Naive B cell (primary cell): Measurements from ENCODE around the gene DNAH2. TPM values are rescaled to one million over a fixed set of nuclear protein-coding genes. Genes with fewer than 3 reads are reported as not detected.

Experiments used
- ATAC-seq, 2 donors: fragments of 150-1000 bp; cut with Tn5 transposase; 2 replicates each; pipeline ENCODE4 v1.10.0; 2021; ENCODE audit warnings: low read depth in 2 of 2, mild to moderate bottlenecking in 2 of 2, moderate library complexity in 2 of 2
- DNase-seq: peaks from one replicate; pipeline ENCODE4 v3.0.0; 2022
- H3K27ac Mint-ChIP-seq, 6 donors: one replicate each; pipeline ENCODE4 v1.8.0; 2020 to 2022; ENCODE audit warnings: mild to moderate bottlenecking in 6 of 6, mixed read lengths in 6 of 6, moderate library complexity in 5 of 6, inconsistent platforms in 2 of 6
- H3K27me3 Mint-ChIP-seq, 3 donors: one replicate each; pipeline ENCODE4 v1.8.0; 2021 to 2022; ENCODE audit warnings: mixed read lengths in 3 of 3, mild to moderate bottlenecking in 1 of 3
- H3K36me3 Mint-ChIP-seq, 2 donors: one replicate each; pipeline ENCODE4 v1.8.0; 2020 to 2022; ENCODE audit warnings: mixed read lengths in 2 of 2, inconsistent platforms in 1 of 2, mild to moderate bottlenecking in 1 of 2
- H3K4me1 Mint-ChIP-seq, 3 donors: one replicate each; pipeline ENCODE4 v1.8.0; 2020 to 2022; ENCODE audit warnings: mixed read lengths in 3 of 3, inconsistent platforms in 1 of 3, mild to moderate bottlenecking in 1 of 3, moderate library complexity in 1 of 3
- H3K4me3 Mint-ChIP-seq, 8 donors: one replicate each; pipeline ENCODE4 v1.8.0; 2020 to 2022; ENCODE audit warnings: mild to moderate bottlenecking in 8 of 8, mixed read lengths in 8 of 8, moderate library complexity in 8 of 8, inconsistent platforms in 2 of 8
- H3K9me3 Mint-ChIP-seq, 7 donors: one replicate each; pipeline ENCODE4 v1.8.0; 2020 to 2022; ENCODE audit warnings: mixed read lengths in 7 of 7, mild to moderate bottlenecking in 5 of 7, inconsistent platforms in 2 of 7, moderate library complexity in 1 of 7
- polyA plus RNA-seq, 6 donors: library from polyadenylated mRNA; unstranded; fragments of 300-500 nt; fragmentation: Illumina TruSeq; gene quantifications; one replicate each; pipeline ENCODE4 v1.2.3, GENCODE V29; 2021; ENCODE audit warnings: low read depth in 6 of 6

Gene DNAH2
- polyA plus RNA-seq, 6 donors from 2014 or later: not detected

GRCh38 chr17:7852919-7853690 lies 135.6 kb downstream of the DNAH2 start:
- peaks cover 15 to 22% (median 17%) of the 10 kb centered on the region in 3 donors for H3K4me1 Mint-ChIP-seq
- peak overlapping the region in 3 of 6 donors; percentile 73 to 88 (median 81) for H3K27ac Mint-ChIP-seq
- no peaks in the 10 kb centered on the region for H3K27me3 Mint-ChIP-seq
- DNase-seq (peak; percentile 26), ATAC-seq (no peak)
- H3K36me3 Mint-ChIP-seq: no peaks in the 10 kb centered on the region
- no peaks in the 10 kb centered on the region for H3K9me3 Mint-ChIP-seq
- H3K4me3 Mint-ChIP-seq: peak overlapping the region in 1 of 8 donors; percentile 85

- no peak for DNase-seq
- no peak for ATAC-seq
- Mint-ChIP-seq H3K27ac (peak overlapping the region in 3 of 6 donors; percentile 38 to 74 (median 62)), H3K4me3 (peak overlapping the region in 2 of 8 donors; percentile 10 to 42), H3K4me1 (peaks cover 15 to 20% (median 17%) of the 10 kb centered on the region in 3 donors), H3K36me3 (no peaks in the 10 kb centered on the region), H3K9me3 (no peaks in the 10 kb centered on the region), H3K27me3 (no peaks in the 10 kb centered on the region)
Observed at GRCh38 chr17:7853691-7854038, 136.1 kb downstream of the DNAH2 start.

- H3K27me3 Mint-ChIP-seq: no peaks in the 10 kb centered on the region
- H3K27ac Mint-ChIP-seq: peak overlapping the region in 2 of 6 donors; percentile 62 to 74
- ATAC-seq: no peak
- H3K4me3 Mint-ChIP-seq: peak overlapping the region in 3 of 8 donors; percentile 10 to 61 (median 42)
- peaks cover 17 to 20% (median 18%) of the 10 kb centered on the region in 3 donors for H3K4me1 Mint-ChIP-seq
- no peaks in the 10 kb centered on the region for H3K36me3 Mint-ChIP-seq
- H3K9me3 Mint-ChIP-seq: no peaks in the 10 kb centered on the region
- no peak for DNase-seq
Observed at GRCh38 chr17:7854078-7854777, 136.7 kb downstream of the DNAH2 start.

GRCh38 chr17:7854851-7855659 lies 137.5 kb downstream of the DNAH2 start, which contains the start of gene TMEM88:
TSS of gene TMEM88 (plus strand) at chr17:7855066. CDS start at chr17:7855075, 9 bp downstream.
- peak within 1 kb of the TSS in 4 of 8 donors; percentile 10 to 61 (median 31) for H3K4me3 Mint-ChIP-seq
- H3K27me3 Mint-ChIP-seq: no peaks in the 10 kb centered on the region
- DNase-seq (peak; percentile 26), ATAC-seq (no peak)
- peak within 1 kb of the TSS in 3 of 6 donors; percentile 36 to 74 (median 62) for H3K27ac Mint-ChIP-seq
- H3K36me3 Mint-ChIP-seq: no peaks in the 10 kb centered on the region
- no peaks in the 10 kb centered on the region for H3K9me3 Mint-ChIP-seq
- H3K4me1 Mint-ChIP-seq: peaks cover 10 to 21% (median 20%) of the 10 kb centered on the region in 3 donors

GRCh38 chr17:7855660-7856010 lies 138.1 kb downstream of the DNAH2 start:
- Mint-ChIP-seq H3K9me3 (no peaks in the 10 kb centered on the region), H3K36me3 (no peaks in the 10 kb centered on the region), H3K27me3 (no peaks in the 10 kb centered on the region), H3K4me1 (peaks cover 10 to 21% (median 18%) of the 10 kb centered on the region in 3 donors), H3K27ac (no peak overlapping the region), H3K4me3 (no peak overlapping the region)
- no peak for DNase-seq
- ATAC-seq: no peak

GRCh38 chr17:7856011-7856810 lies 138.7 kb downstream of the DNAH2 start:
- peak; percentile 25 for DNase-seq
- Mint-ChIP-seq H3K36me3 (no peaks in the 10 kb centered on the region), H3K9me3 (no peaks in the 10 kb centered on the region), H3K4me1 (peaks cover 10 to 16% (median 13%) of the 10 kb centered on the region in 3 donors), H3K4me3 (no peak overlapping the region), H3K27ac (peak overlapping the region in 1 of 6 donors; percentile 9), H3K27me3 (no peaks in the 10 kb centered on the region)
- ATAC-seq: no peak

GRCh38 chr17:7856811-7857712 lies 139.5 kb downstream of the DNAH2 start, which contains the start of gene NAA38:
TSS of gene NAA38 (minus strand) at chr17:7857559. CDS start at chr17:7857463, 96 bp downstream.
- ATAC-seq (peak; percentile 80 to 83), DNase-seq (peak; percentile 97)
- no peaks in the 10 kb centered on the region for H3K36me3 Mint-ChIP-seq
- H3K4me1 Mint-ChIP-seq: peaks cover 2 to 9% (median 4%) of the 10 kb centered on the region in 3 donors
- no peaks in the 10 kb centered on the region for H3K9me3 Mint-ChIP-seq
- H3K4me3 Mint-ChIP-seq: no peak within 1 kb of the TSS
- no peak within 1 kb of the TSS for H3K27ac Mint-ChIP-seq
- H3K27me3 Mint-ChIP-seq: no peaks in the 10 kb centered on the region

GRCh38 chr17:7857713-7858521 lies 140.4 kb downstream of the DNAH2 start, which contains the start of gene CYB5D1:
TSS of gene CYB5D1 (plus strand) at chr17:7858003. CDS start at chr17:7858135, 132 bp downstream.
- ATAC-seq: peak; percentile 53 to 57
- no peaks in the 10 kb centered on the region for H3K27me3 Mint-ChIP-seq
- H3K9me3 Mint-ChIP-seq: no peaks in the 10 kb centered on the region
- H3K4me1 Mint-ChIP-seq: peaks cover 3 to 10% (median 4%) of the 10 kb centered on the region in 3 donors
- H3K36me3 Mint-ChIP-seq: no peaks in the 10 kb centered on the region
- DNase-seq: peak; percentile 92
- H3K27ac Mint-ChIP-seq: peak within 1 kb of the TSS in 2 of 6 donors; percentile 23 to 83
- H3K4me3 Mint-ChIP-seq: peak within 1 kb of the TSS in 1 of 8 donors; percentile 72

GRCh38 chr17:7858522-7858810 lies 140.9 kb downstream of the DNAH2 start:
- H3K27ac Mint-ChIP-seq: peak overlapping the region in 1 of 6 donors; percentile 83
- no peak overlapping the region for H3K4me3 Mint-ChIP-seq
- H3K4me1 Mint-ChIP-seq: peaks cover 4 to 10% (median 5%) of the 10 kb centered on the region in 3 donors
- peak; percentile 20 for DNase-seq
- no peaks in the 10 kb centered on the region for H3K36me3 Mint-ChIP-seq
- no peaks in the 10 kb centered on the region for H3K27me3 Mint-ChIP-seq
- H3K9me3 Mint-ChIP-seq: no peaks in the 10 kb centered on the region
- ATAC-seq: peak in 1 of 2 donors; percentile 9

GRCh38 chr17:7859028-7859427 lies 141.5 kb downstream of the DNAH2 start:
- Mint-ChIP-seq H3K36me3 (no peaks in the 10 kb centered on the region), H3K27me3 (no peaks in the 10 kb centered on the region), H3K4me3 (peak overlapping the region in 2 of 8 donors; percentile 10 to 72), H3K4me1 (peaks cover 5 to 10% (median 6%) of the 10 kb centered on the region in 3 donors), H3K9me3 (no peaks in the 10 kb centered on the region), H3K27ac (peak overlapping the region in 4 of 6 donors; percentile 23 to 72 (median 40))
- ATAC-seq: no peak
- DNase-seq: no peak
